ENCODE results near the gene CD300LF. TPM values are rescaled to one million over a fixed set of nuclear protein-coding genes. Genes with fewer than 3 reads are reported as not detected.

Gene CD300LF
- total RNA-seq, 1 donor from 2014 or later = not detected

- no peak overlapping the region for H3K4me3 ChIP-seq (ENCODE audit: low read depth, low read length)
- no peak for DNase-seq (ENCODE audit: low read depth)
- TF ChIP-seq, protein P1, sequence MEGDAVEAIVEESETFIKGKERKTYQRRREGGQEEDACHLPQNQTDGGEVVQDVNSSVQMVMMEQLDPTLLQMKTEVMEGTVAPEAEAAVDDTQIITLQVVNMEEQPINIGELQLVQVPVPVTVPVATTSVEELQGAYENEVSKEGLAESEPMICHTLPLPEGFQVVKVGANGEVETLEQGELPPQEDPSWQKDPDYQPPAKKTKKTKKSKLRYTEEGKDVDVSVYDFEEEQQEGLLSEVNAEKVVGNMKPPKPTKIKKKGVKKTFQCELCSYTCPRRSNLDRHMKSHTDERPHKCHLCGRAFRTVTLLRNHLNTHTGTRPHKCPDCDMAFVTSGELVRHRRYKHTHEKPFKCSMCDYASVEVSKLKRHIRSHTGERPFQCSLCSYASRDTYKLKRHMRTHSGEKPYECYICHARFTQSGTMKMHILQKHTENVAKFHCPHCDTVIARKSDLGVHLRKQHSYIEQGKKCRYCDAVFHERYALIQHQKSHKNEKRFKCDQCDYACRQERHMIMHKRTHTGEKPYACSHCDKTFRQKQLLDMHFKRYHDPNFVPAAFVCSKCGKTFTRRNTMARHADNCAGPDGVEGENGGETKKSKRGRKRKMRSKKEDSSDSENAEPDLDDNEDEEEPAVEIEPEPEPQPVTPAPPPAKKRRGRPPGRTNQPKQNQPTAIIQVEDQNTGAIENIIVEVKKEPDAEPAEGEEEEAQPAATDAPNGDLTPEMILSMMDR (IDR thresholded peaks at IDR 0.05; ENCODE audit: insufficient read depth, low read length, poor library complexity, severe bottlenecking) = no peak
- H3K27me3 ChIP-seq (ENCODE audit: control insufficient read depth, insufficient read depth, low read length) = no peaks in the 10 kb centered on the region
- no peaks in the 10 kb centered on the region for H3K36me3 ChIP-seq (ENCODE audit: control insufficient read depth, insufficient read depth, low read length)
Measured at GRCh38 chr17:74644419-74644818, 68.3 kb downstream of the CD300LF start.

Other genes starting within 250 kb of the CD300LF start
- not detected in 2 replicates for gene CD300A, start 246.3 kb downstream of the CD300LF start, total RNA-seq
- gene CD300LB, start 181.4 kb downstream of the CD300LF start, total RNA-seq = 0.07 TPM in 1 of 2 replicates, not detected in the other
- 0.21 TPM in 1 of 2 replicates, not detected in the other for gene CD300C, start 166.8 kb downstream of the CD300LF start, total RNA-seq
- gene CD300H, start 145.4 kb downstream of the CD300LF start, total RNA-seq = not detected in 2 replicates
- not detected in 2 replicates for gene CD300LD, start 120.6 kb downstream of the CD300LF start, total RNA-seq
- gene CD300E, start 89.2 kb downstream of the CD300LF start, total RNA-seq = not detected in 2 replicates
- gene RAB37, start 24.3 kb upstream of the CD300LF start, total RNA-seq = 0.82 TPM in 1 of 2 replicates, not detected in the other
- 33.6 and 40.6 TPM in 2 replicates for gene NHERF1, start 35.7 kb upstream of the CD300LF start, total RNA-seq
- 30.7 and 31.6 TPM in 2 replicates for gene NAT9, start 63.4 kb upstream of the CD300LF start, total RNA-seq
- gene GRIN2C, start 147.0 kb upstream of the CD300LF start, total RNA-seq = not detected in 2 replicates
- gene FDXR, start 160.1 kb upstream of the CD300LF start, total RNA-seq = 34.0 and 45.0 TPM in 2 replicates
- gene FADS6, start 180.7 kb upstream of the CD300LF start, total RNA-seq = not detected in 2 replicates
- gene USH1G, start 210.3 kb upstream of the CD300LF start, total RNA-seq = not detected in 2 replicates
- gene OTOP2, start 211.3 kb upstream of the CD300LF start, total RNA-seq = not detected in 2 replicates
- gene OTOP3, start 223.0 kb upstream of the CD300LF start, total RNA-seq = not detected in 2 replicates

All from kidney epithelial cell (primary cell).